ENCODE results near the gene TAB2.

The TAB2 gene

DNA sequence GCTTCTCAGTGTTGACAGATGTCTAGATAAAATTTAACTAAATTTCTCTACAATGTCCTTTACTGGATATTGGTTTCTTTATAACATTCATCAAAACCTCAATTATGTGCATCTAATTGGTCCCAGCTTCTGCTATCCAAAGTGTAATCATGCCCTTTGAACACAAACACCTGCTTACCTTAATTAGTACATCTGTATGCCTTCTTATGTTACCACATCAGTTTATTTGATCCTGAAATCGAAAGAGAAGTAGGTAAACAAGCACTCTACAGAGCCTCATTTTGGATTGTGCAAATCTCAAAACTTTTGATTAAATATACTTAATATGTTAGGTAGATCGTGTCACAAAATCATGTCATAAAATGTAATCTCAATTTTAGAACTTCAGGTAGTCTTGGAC is 36.5 kb downstream of the TAB2 start:
- Histone ChIP-seq H3K27ac (ENCODE audit: low read depth, low read length) (no peak overlapping the region), H3K4me1 (ENCODE audit: control insufficient read depth, insufficient read depth, low read length) (peaks cover 10% of the 10 kb centered on the region; the same call in 1 of the 2 replicates), H3K4me3 (ENCODE audit: low read depth, low read length) (no peak overlapping the region)

DNA sequence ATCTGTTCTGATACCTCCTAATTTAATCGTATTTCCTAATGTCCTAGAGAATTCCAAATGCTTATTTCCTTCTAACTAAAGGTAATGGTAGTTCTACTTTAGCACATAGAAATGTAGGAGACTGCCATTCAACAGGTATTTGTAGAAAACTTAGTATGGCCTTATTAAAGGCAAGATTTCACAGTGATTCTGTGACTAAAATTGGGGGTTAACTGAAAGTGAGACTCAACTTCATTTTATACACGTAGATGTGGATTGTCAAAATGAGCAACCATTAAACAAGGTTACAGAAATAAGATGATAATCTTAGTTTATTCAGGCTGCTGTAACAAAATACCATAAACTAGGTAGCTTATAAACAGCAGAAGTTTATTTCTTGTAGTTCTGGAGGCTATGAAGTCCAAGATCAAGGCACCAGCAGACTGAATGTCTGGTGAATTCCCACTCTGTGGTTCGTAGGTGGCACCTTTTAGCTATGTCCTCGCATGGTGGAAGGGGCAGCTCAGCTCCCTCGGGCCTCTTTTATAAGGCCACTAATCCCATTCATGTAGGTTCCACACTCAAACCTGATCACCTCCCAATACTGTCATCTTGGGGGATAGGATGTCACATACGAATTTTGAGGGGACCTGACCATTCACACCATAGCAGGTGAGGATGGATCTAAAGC is 38.7 kb downstream of the TAB2 start:
- Histone ChIP-seq H3K4me3 (ENCODE audit: low read depth, low read length) (no peak overlapping the region), H3K36me3 (ENCODE audit: control insufficient read depth, insufficient read depth, low read length) (no peaks in the 10 kb centered on the region), H3K27me3 (ENCODE audit: control insufficient read depth, insufficient read depth, low read length) (no peaks in the 10 kb centered on the region), H3K27ac (ENCODE audit: low read depth, low read length) (no peak overlapping the region), H3K9me3 (ENCODE audit: control insufficient read depth, insufficient read depth, low read depth, low read length) (no peaks in the 10 kb centered on the region), H3K9ac (ENCODE audit: low read length) (no peak overlapping the region), H3K4me1 (ENCODE audit: control insufficient read depth, insufficient read depth, low read length) (peaks cover 10% of the 10 kb centered on the region; the same call in 1 of the 2 replicates)

More for the DNA sequence above, 36.5 kb downstream of the TAB2 start:
- no peaks in the 10 kb centered on the region for H3K27me3 ChIP-seq (ENCODE audit: control insufficient read depth, insufficient read depth, low read length)
- no peaks in the 10 kb centered on the region for H3K9me3 ChIP-seq (ENCODE audit: control insufficient read depth, insufficient read depth, low read depth, low read length)
- no peaks in the 10 kb centered on the region for H3K36me3 ChIP-seq (ENCODE audit: control insufficient read depth, insufficient read depth, low read length)
- no peak overlapping the region for H3K9ac ChIP-seq (ENCODE audit: low read length)

DNA sequence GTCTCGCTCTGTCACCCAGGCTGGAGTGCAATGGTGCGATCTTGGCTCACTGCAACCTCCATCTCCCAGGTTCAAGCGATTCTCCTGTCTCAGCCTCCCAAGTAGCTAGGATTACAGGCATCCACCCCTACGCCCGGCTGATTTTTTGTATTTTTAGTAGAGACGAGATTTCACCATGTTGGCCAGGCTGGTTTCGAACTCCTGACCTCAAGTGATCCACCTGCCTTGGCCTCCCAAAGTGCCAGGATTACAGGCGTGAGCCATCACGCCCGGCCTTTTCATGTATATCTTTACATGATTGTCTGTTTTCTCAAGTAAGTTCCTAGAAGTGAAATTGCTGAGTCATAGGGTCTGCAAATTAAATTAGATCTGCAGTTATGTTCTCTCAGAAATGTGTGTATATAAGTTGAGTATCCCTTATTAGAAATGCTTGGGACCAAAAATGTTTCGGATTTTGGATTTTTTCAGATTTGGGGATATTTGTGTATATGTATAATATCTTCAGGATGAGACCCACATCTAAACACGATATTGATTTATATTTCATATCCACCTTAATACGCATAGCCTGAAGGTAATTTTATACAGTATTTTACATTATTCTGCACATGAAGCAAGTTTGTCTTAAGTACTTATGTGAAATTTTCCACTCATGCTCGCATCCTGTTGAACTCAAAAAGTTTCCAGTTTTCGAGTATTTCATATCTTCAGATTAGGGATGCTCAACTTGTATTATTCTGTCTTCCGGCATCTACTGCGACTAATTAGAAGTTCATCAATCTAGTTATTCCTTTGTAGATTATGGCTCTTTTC is 40.4 kb downstream of the TAB2 start:
- no peaks in the 10 kb centered on the region for H3K9me3 ChIP-seq (ENCODE audit: control insufficient read depth, insufficient read depth, low read depth, low read length)
- no peak overlapping the region for H3K4me3 ChIP-seq (ENCODE audit: low read depth, low read length)
- no peak overlapping the region for H3K9ac ChIP-seq (ENCODE audit: low read length)
- peaks cover 4% of the 10 kb centered on the region; the same call in 1 of the 2 replicates for H3K4me1 ChIP-seq (ENCODE audit: control insufficient read depth, insufficient read depth, low read length)
- no peaks in the 10 kb centered on the region for H3K27me3 ChIP-seq (ENCODE audit: control insufficient read depth, insufficient read depth, low read length)
- H3K36me3 ChIP-seq (ENCODE audit: control insufficient read depth, insufficient read depth, low read length), result no peaks in the 10 kb centered on the region
- H3K27ac ChIP-seq (ENCODE audit: low read depth, low read length), result no peak overlapping the region

DNA sequence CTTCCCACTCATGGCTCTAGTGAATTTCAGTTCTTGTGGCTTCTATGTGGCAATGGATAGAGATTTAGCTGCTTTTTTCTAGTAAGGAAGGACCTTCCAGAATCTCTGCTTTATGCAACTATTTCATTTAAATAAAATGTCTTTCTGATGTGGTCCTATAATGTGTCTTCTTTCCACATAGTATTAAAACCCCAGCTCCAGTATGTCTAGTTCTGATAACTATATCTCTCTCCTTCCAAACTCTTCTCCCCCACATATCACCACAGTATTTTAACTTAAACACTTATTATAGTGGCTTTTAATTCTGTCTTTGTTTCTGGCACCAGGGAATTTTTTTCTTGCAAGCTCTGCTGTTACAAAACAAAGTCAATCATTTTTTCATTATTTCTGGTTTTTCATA is 41.9 kb downstream of the TAB2 start:
- Histone ChIP-seq H3K27ac (ENCODE audit: low read depth, low read length) (no peak overlapping the region), H3K9me3 (ENCODE audit: control insufficient read depth, insufficient read depth, low read depth, low read length) (no peaks in the 10 kb centered on the region), H3K9ac (ENCODE audit: low read length) (no peak overlapping the region), H3K4me1 (ENCODE audit: control insufficient read depth, insufficient read depth, low read length) (no peaks in the 10 kb centered on the region), H3K36me3 (ENCODE audit: control insufficient read depth, insufficient read depth, low read length) (no peaks in the 10 kb centered on the region), H3K27me3 (ENCODE audit: control insufficient read depth, insufficient read depth, low read length) (no peaks in the 10 kb centered on the region), H3K4me3 (ENCODE audit: low read depth, low read length) (no peak overlapping the region)

DNA sequence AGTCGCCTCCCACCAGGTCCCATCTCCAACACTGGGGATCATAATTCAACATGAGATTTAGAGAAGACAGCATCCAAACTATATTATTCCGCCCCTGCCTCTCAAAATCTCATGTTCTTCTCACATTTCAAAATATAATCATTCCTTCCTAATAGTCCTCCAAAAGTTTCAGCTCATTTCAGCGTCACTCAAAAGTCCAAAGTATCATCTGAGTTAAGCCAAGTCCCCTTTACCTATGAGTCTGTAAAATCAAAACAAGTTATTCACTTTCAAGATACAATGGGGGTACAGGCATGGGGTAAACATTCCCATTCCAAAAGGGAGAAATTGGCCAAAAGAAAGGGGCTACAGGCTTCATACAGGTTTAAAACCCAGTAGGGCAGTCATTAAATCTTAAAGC is 43.0 kb downstream of the TAB2 start:
- Histone ChIP-seq H3K4me3 (ENCODE audit: low read depth, low read length) (no peak overlapping the region), H3K27me3 (ENCODE audit: control insufficient read depth, insufficient read depth, low read length) (no peaks in the 10 kb centered on the region), H3K27ac (ENCODE audit: low read depth, low read length) (no peak overlapping the region; the same call in 1 of the 2 replicates), H3K9me3 (ENCODE audit: control insufficient read depth, insufficient read depth, low read depth, low read length) (no peaks in the 10 kb centered on the region), H3K36me3 (ENCODE audit: control insufficient read depth, insufficient read depth, low read length) (no peaks in the 10 kb centered on the region), H3K4me1 (ENCODE audit: control insufficient read depth, insufficient read depth, low read length) (no peaks in the 10 kb centered on the region), H3K9ac (ENCODE audit: low read length) (no peak overlapping the region)

DNA sequence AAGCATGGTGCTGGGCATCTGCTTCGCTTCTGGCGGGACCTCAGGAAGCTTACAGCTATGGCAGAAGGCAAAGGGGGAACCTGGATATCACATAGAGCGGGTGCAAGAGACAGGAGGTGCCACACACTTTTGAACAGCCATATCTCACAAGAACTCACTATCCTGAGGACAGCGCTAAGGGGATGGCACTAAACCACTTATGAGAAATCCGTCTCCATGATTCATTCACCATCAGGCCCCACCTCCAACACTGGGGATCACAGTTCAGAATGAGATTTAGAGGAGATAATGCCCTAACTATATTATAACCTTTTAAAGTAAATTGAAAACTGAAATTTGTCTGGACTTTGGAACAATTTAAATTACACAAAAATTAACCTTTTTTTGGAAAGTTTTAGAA is 44.8 kb downstream of the TAB2 start:
- no peaks in the 10 kb centered on the region for H3K9me3 ChIP-seq (ENCODE audit: control insufficient read depth, insufficient read depth, low read depth, low read length)
- no peaks in the 10 kb centered on the region for H3K4me1 ChIP-seq (ENCODE audit: control insufficient read depth, insufficient read depth, low read length)
- no peak overlapping the region for H3K27ac ChIP-seq (ENCODE audit: low read depth, low read length)

DNA sequence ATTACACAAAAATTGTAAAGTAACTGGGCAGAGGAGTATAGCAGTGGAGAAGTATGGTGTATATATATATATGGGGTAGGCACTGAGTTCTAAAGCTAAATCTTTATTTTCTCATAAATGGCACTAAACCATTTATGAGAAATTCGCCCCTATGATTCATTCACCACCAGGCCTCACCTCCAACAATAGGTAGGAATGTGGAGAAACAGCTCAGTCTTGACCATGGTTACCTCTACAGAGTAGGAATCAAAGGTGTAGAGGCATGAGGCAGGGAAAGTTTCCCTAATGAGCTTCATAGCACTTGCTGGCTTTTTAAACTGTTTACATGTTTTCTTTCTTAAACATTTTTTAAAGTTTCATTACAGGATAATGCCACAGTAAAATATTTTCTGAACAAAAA is 45.6 kb downstream of the TAB2 start:
- Histone ChIP-seq H3K4me1 (ENCODE audit: control insufficient read depth, insufficient read depth, low read length) (no peaks in the 10 kb centered on the region), H3K27ac (ENCODE audit: low read depth, low read length) (no peak overlapping the region), H3K36me3 (ENCODE audit: control insufficient read depth, insufficient read depth, low read length) (no peaks in the 10 kb centered on the region), H3K9me3 (ENCODE audit: control insufficient read depth, insufficient read depth, low read depth, low read length) (no peaks in the 10 kb centered on the region), H3K9ac (ENCODE audit: low read length) (no peak overlapping the region), H3K27me3 (ENCODE audit: control insufficient read depth, insufficient read depth, low read length) (no peaks in the 10 kb centered on the region), H3K4me3 (ENCODE audit: low read depth, low read length) (no peak overlapping the region)

More for the DNA sequence above, 44.8 kb downstream of the TAB2 start:
- H3K36me3 ChIP-seq (ENCODE audit: control insufficient read depth, insufficient read depth, low read length), result no peaks in the 10 kb centered on the region
- no peak overlapping the region for H3K9ac ChIP-seq (ENCODE audit: low read length)
- H3K27me3 ChIP-seq (ENCODE audit: control insufficient read depth, insufficient read depth, low read length), result no peaks in the 10 kb centered on the region
- no peak overlapping the region for H3K4me3 ChIP-seq (ENCODE audit: low read depth, low read length)

DNA sequence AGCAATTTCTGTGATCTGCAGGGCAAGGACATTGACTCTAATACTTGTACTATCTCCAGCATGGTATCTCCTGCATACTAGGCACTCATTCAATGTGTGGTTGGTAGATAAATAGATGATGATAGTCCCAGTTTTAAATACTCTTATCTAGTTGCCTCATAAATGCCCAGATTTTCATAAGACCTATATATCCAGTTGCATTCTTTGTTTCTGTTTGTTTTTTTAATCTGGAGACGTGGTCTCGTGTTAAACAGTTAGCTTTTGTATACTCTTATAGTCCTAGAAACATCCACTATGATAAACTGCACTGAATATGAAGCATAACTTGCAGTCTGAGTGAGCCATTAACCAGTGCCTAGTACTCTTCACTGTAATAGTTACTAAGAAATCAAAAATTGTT is 47.0 kb downstream of the TAB2 start:
- Histone ChIP-seq H3K27me3 (ENCODE audit: control insufficient read depth, insufficient read depth, low read length) (no peaks in the 10 kb centered on the region), H3K9ac (ENCODE audit: low read length) (no peak overlapping the region), H3K4me1 (ENCODE audit: control insufficient read depth, insufficient read depth, low read length) (no peaks in the 10 kb centered on the region), H3K36me3 (ENCODE audit: control insufficient read depth, insufficient read depth, low read length) (no peaks in the 10 kb centered on the region), H3K27ac (ENCODE audit: low read depth, low read length) (no peak overlapping the region), H3K4me3 (ENCODE audit: low read depth, low read length) (no peak overlapping the region), H3K9me3 (ENCODE audit: control insufficient read depth, insufficient read depth, low read depth, low read length) (no peaks in the 10 kb centered on the region)

DNA sequence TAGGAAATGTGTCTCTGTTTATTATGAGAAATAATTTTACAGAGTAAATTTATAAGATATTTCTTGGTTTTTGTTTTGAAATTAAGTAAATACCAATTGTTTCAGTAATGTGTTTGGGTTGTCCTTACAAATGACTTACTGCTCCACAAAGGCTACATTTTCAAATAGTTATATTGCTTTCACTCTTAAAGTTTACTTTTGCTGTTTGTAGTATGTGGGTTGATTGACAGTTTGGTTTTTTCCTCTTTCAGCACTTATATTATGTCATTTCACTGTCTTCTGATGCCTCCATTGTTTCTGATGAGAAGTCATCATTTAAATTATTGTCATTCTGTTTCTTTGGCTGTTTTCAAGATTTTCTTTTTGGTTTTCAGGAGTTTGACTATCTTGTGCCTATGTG is 47.7 kb downstream of the TAB2 start:
- no peak overlapping the region for H3K9ac ChIP-seq (ENCODE audit: low read length)
- no peaks in the 10 kb centered on the region for H3K4me1 ChIP-seq (ENCODE audit: control insufficient read depth, insufficient read depth, low read length)
- H3K27ac ChIP-seq (ENCODE audit: low read depth, low read length), result no peak overlapping the region
- H3K27me3 ChIP-seq (ENCODE audit: control insufficient read depth, insufficient read depth, low read length), result no peaks in the 10 kb centered on the region
- H3K4me3 ChIP-seq (ENCODE audit: low read depth, low read length), result no peak overlapping the region
- H3K36me3 ChIP-seq (ENCODE audit: control insufficient read depth, insufficient read depth, low read length), result 0 out of 2 replicates have a peak, but pooled peaks cover 2% of the 10 kb centered on the region
- no peaks in the 10 kb centered on the region for H3K9me3 ChIP-seq (ENCODE audit: control insufficient read depth, insufficient read depth, low read depth, low read length)

DNA sequence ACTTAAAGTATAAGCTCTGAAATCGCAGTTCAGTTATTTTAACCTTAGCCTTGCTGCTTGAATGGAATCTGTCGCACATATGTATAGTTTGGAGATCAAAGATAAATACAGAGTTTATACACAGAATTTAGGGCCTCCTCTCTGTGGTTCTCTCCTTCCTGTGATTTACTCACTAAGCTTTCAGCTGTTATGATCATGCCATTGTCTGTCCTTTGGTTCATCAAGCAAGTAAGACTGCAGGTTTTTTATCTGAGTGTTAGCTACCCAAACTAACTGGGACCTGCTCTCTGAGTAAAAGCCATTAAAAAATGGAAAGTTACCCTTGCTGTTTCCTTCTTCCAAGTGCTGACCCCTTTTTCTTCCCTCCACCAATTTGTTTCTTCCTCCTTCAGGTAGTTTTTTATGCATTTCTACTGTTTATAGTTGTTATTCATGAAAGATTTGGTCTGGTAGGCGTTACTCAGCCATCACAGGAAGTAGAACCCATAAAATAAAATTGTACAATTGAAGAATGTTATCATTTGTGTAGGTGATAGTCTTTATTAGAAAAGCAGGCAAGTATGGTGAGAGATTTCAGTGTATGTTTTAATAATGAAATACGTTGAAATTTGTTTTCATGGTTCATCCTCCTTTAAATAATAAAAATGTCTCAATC is 48.9 kb downstream of the TAB2 start:
- Histone ChIP-seq H3K9me3 (ENCODE audit: control insufficient read depth, insufficient read depth, low read depth, low read length) (no peaks in the 10 kb centered on the region), H3K4me1 (ENCODE audit: control insufficient read depth, insufficient read depth, low read length) (no peaks in the 10 kb centered on the region), H3K27ac (ENCODE audit: low read depth, low read length) (no peak overlapping the region), H3K36me3 (ENCODE audit: control insufficient read depth, insufficient read depth, low read length) (peaks cover 7% of the 10 kb centered on the region; the same call in 1 of the 2 replicates), H3K4me3 (ENCODE audit: low read depth, low read length) (no peak overlapping the region), H3K9ac (ENCODE audit: low read length) (no peak overlapping the region), H3K27me3 (ENCODE audit: control insufficient read depth, insufficient read depth, low read length) (no peaks in the 10 kb centered on the region)

DNA sequence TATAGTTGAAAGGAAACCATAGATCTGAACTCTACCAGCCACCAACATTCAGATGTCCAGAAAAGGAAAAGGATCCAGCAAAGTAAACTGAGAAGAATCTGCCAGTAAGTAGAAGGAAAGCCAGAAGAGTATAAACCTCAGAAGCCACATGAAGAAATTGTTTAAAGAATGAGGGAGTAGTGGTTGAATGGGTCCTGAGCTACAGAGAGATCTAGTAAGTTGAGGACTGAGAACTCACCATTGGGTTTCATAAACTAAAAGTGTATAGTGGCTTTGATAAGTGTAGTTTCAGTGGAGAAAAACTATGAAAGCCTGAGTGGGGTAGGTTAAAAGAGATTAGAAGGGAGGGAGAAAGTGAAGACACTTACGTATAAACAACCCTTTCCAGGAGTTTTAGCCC is 50.6 kb downstream of the TAB2 start:
- Histone ChIP-seq H3K27ac (ENCODE audit: low read depth, low read length) (no peak overlapping the region), H3K9ac (ENCODE audit: low read length) (no peak overlapping the region), H3K4me3 (ENCODE audit: low read depth, low read length) (no peak overlapping the region), H3K27me3 (ENCODE audit: control insufficient read depth, insufficient read depth, low read length) (no peaks in the 10 kb centered on the region), H3K36me3 (ENCODE audit: control insufficient read depth, insufficient read depth, low read length) (peaks cover 7% of the 10 kb centered on the region; the same call in 1 of the 2 replicates), H3K9me3 (ENCODE audit: control insufficient read depth, insufficient read depth, low read depth, low read length) (no peaks in the 10 kb centered on the region), H3K4me1 (ENCODE audit: control insufficient read depth, insufficient read depth, low read length) (no peaks in the 10 kb centered on the region)
